ENCODE measurements around the gene SLC25A21.
"Not testable (repeated sequence)": the region's sequence is repeated elsewhere in the genome, so short reads cannot be mapped to it uniquely, and the experiment has no call there.

SLC25A21 gene

GRCh38 chr14:36915081-36915480, 257.3 kb downstream of the SLC25A21 start:
- no peak for DNase-seq
- Histone ChIP-seq H3K27me3 (replicated peaks; ENCODE audit: control insufficient read depth, insufficient read depth, low read length, poor library complexity, severe bottlenecking) (no peaks in the 10 kb centered on the region), H3K36me3 (ENCODE audit: control insufficient read depth, insufficient read depth, low read length) (no peaks in the 10 kb centered on the region), H3K27ac (ENCODE audit: insufficient read depth, low read length, poor library complexity, severe bottlenecking) (no peak overlapping the region), H3K9me3 (ENCODE audit: control insufficient read depth, low read length) (no peaks in the 10 kb centered on the region), H3K4me1 (ENCODE audit: control insufficient read depth, insufficient read depth, low read length, poor library complexity, severe bottlenecking) (no peaks in the 10 kb centered on the region), H3K4me3 (ENCODE audit: insufficient read depth, low read depth, low read length, poor library complexity, severe bottlenecking) (no peak overlapping the region)

DNA sequence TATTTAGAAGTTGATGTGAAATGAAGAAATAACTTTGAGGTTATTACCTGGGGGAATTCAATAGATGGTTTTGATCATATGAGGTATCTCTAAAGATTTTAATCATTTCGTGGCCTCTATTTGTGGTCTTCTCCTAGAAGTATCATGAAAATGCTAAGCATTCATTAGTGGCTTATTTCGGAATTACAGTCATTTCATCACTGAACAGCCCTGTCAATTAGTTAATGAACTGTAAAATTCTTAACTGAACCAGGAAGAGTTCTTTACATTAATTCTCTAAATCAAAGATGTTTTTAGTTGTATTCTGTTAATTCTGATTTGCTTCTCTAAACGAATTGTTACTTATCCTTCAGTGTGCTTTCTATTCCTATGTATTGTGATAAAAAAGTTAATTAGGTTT, 261.8 kb downstream of the SLC25A21 start:
- H3K36me3 ChIP-seq (ENCODE audit: control insufficient read depth, insufficient read depth, low read length), result no peaks in the 10 kb centered on the region
- H3K27ac ChIP-seq (ENCODE audit: insufficient read depth, low read length, poor library complexity, severe bottlenecking), result no peak overlapping the region
- no peaks in the 10 kb centered on the region for H3K9me3 ChIP-seq (ENCODE audit: control insufficient read depth, low read length)
- H3K27me3 ChIP-seq (replicated peaks; ENCODE audit: control insufficient read depth, insufficient read depth, low read length, poor library complexity, severe bottlenecking), result no peaks in the 10 kb centered on the region
- DNase-seq, result no peak
- no peaks in the 10 kb centered on the region for H3K4me1 ChIP-seq (ENCODE audit: control insufficient read depth, insufficient read depth, low read length, poor library complexity, severe bottlenecking)
- H3K4me3 ChIP-seq (ENCODE audit: insufficient read depth, low read depth, low read length, poor library complexity, severe bottlenecking), result no peak overlapping the region

- Histone ChIP-seq H3K4me3 (ENCODE audit: insufficient read depth, low read depth, low read length, poor library complexity, severe bottlenecking) (no peak overlapping the region), H3K27me3 (replicated peaks; ENCODE audit: control insufficient read depth, insufficient read depth, low read length, poor library complexity, severe bottlenecking) (no peaks in the 10 kb centered on the region), H3K27ac (ENCODE audit: insufficient read depth, low read length, poor library complexity, severe bottlenecking) (no peak overlapping the region), H3K9me3 (ENCODE audit: control insufficient read depth, low read length) (no peaks in the 10 kb centered on the region), H3K36me3 (ENCODE audit: control insufficient read depth, insufficient read depth, low read length) (no peaks in the 10 kb centered on the region), H3K4me1 (ENCODE audit: control insufficient read depth, insufficient read depth, low read length, poor library complexity, severe bottlenecking) (no peaks in the 10 kb centered on the region)
- no peak for DNase-seq
These were observed 267.0 kb downstream of the SLC25A21 start for GRCh38 chr14:36905272-36905888.

DNA sequence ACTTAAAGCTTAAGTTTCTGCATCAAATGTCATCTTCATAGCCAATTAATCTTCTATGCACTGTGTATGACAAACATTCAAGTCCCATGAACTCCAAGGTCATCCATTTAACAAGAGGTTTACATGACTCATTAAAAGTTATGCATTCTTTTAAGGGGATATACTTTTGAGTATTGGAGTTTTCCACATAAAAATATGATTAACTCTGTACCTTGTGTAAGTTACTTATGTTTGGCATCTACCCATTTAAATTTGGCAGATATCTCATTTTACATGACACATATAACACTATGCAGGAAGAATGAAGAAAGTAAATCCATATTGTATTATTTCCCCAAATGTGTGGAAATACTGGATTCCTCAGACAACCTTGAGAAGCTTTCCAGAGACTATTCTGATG, 270.5 kb downstream of the SLC25A21 start:
- Histone ChIP-seq H3K36me3 (ENCODE audit: control insufficient read depth, insufficient read depth, low read length) (no peaks in the 10 kb centered on the region), H3K4me3 (ENCODE audit: insufficient read depth, low read depth, low read length, poor library complexity, severe bottlenecking) (no peak overlapping the region)
- DNase-seq, result no peak

DNA sequence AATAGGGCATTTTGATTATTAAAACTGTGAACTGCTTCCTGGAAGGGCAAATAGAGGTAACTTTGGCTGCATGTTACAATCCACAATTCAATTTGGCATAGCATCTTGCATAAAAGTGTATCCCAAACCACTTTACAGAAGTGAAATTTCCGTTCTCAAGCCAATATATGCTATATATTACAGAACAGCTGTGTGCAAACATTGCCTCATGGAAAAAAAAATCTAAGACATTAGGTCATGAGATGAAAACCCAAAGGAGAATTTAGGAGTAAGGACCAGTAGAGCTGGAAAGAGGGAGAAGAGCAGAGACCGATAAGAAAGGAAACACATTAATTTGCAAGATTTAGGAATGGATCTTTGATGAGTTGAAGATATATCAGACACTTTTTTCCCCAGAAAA, 271.6 kb downstream of the SLC25A21 start:
- no peaks in the 10 kb centered on the region for H3K36me3 ChIP-seq (ENCODE audit: control insufficient read depth, insufficient read depth, low read length)
- no peaks in the 10 kb centered on the region for H3K9me3 ChIP-seq (ENCODE audit: control insufficient read depth, low read length)
- no peak overlapping the region for H3K27ac ChIP-seq (ENCODE audit: insufficient read depth, low read length, poor library complexity, severe bottlenecking)
- no peak for DNase-seq
- no peak overlapping the region for H3K4me3 ChIP-seq (ENCODE audit: insufficient read depth, low read depth, low read length, poor library complexity, severe bottlenecking)
- H3K27me3 ChIP-seq (replicated peaks; ENCODE audit: control insufficient read depth, insufficient read depth, low read length, poor library complexity, severe bottlenecking), result no peaks in the 10 kb centered on the region
- no peaks in the 10 kb centered on the region for H3K4me1 ChIP-seq (ENCODE audit: control insufficient read depth, insufficient read depth, low read length, poor library complexity, severe bottlenecking)

More for the DNA sequence above, 270.5 kb downstream of the SLC25A21 start:
- H3K9me3 ChIP-seq (ENCODE audit: control insufficient read depth, low read length), result no peaks in the 10 kb centered on the region
- H3K4me1 ChIP-seq (ENCODE audit: control insufficient read depth, insufficient read depth, low read length, poor library complexity, severe bottlenecking), result no peaks in the 10 kb centered on the region
- no peak overlapping the region for H3K27ac ChIP-seq (ENCODE audit: insufficient read depth, low read length, poor library complexity, severe bottlenecking)
- no peaks in the 10 kb centered on the region for H3K27me3 ChIP-seq (replicated peaks; ENCODE audit: control insufficient read depth, insufficient read depth, low read length, poor library complexity, severe bottlenecking)

- H3K4me3 ChIP-seq (ENCODE audit: insufficient read depth, low read depth, low read length, poor library complexity, severe bottlenecking); H3K27ac ChIP-seq (ENCODE audit: insufficient read depth, low read length, poor library complexity, severe bottlenecking); H3K4me1 ChIP-seq (ENCODE audit: control insufficient read depth, insufficient read depth, low read length, poor library complexity, severe bottlenecking); H3K9me3 ChIP-seq (ENCODE audit: control insufficient read depth, low read length); DNase-seq; H3K36me3 ChIP-seq (ENCODE audit: control insufficient read depth, insufficient read depth, low read length); H3K27me3 ChIP-seq (replicated peaks; ENCODE audit: control insufficient read depth, insufficient read depth, low read length, poor library complexity, severe bottlenecking): not testable (repeated sequence)
These were observed 276.1 kb downstream of the SLC25A21 start for GRCh38 chr14:36896300-36896699.

GRCh38 chr14:36884049-36884448, 288.4 kb downstream of the SLC25A21 start:
- no peaks in the 10 kb centered on the region for H3K4me1 ChIP-seq (ENCODE audit: control insufficient read depth, insufficient read depth, low read length, poor library complexity, severe bottlenecking)
- no peaks in the 10 kb centered on the region for H3K27me3 ChIP-seq (replicated peaks; ENCODE audit: control insufficient read depth, insufficient read depth, low read length, poor library complexity, severe bottlenecking)
- no peak overlapping the region for H3K27ac ChIP-seq (ENCODE audit: insufficient read depth, low read length, poor library complexity, severe bottlenecking)
- no peak for DNase-seq
- H3K4me3 ChIP-seq (ENCODE audit: insufficient read depth, low read depth, low read length, poor library complexity, severe bottlenecking), result no peak overlapping the region
- H3K9me3 ChIP-seq (ENCODE audit: control insufficient read depth, low read length), result no peaks in the 10 kb centered on the region
- no peaks in the 10 kb centered on the region for H3K36me3 ChIP-seq (ENCODE audit: control insufficient read depth, insufficient read depth, low read length)

DNA sequence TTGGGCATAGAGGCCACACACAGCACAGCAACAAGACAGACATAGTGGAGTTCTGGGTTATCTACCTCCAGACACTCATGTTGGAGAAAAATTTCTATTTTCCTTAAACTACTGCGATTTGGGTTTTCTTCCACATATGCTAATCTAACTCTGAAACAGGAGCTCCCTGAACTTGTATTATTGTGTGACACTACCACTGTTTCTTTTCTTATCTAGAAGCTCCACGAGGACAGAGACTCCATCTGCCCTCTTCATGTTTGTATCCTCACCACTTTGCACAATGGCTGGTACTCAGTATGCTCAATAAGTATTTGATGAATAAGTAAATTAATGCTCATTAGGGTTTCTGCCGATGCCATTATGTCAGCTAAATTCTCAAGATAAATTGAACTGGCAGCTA, 292.1 kb downstream of the SLC25A21 start:
- no peaks in the 10 kb centered on the region for H3K4me1 ChIP-seq (ENCODE audit: control insufficient read depth, insufficient read depth, low read length, poor library complexity, severe bottlenecking)
- no peak overlapping the region for H3K4me3 ChIP-seq (ENCODE audit: insufficient read depth, low read depth, low read length, poor library complexity, severe bottlenecking)
- no peaks in the 10 kb centered on the region for H3K9me3 ChIP-seq (ENCODE audit: control insufficient read depth, low read length)
- no peaks in the 10 kb centered on the region for H3K36me3 ChIP-seq (ENCODE audit: control insufficient read depth, insufficient read depth, low read length)
- no peaks in the 10 kb centered on the region for H3K27me3 ChIP-seq (replicated peaks; ENCODE audit: control insufficient read depth, insufficient read depth, low read length, poor library complexity, severe bottlenecking)
- no peak overlapping the region for H3K27ac ChIP-seq (ENCODE audit: insufficient read depth, low read length, poor library complexity, severe bottlenecking)
- no peak for DNase-seq

DNA sequence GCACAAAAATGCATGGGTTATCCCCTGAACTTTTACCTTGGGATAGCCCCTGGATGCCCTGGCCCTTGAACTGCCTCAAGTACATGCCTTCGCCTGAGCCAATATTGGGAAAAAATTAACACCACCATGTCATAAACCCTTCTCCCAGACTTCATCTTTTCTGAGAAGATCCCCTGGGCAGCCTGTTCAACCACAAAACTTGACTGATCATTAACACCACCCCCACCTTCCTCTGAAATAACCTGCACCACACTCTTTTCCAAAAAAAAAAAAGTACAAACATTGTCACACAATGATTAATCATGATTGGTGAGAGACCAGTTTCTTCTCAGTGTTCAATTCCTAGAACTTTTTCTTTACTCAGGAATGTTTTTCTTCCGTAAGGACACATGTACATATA, 292.8 kb downstream of the SLC25A21 start:
- Histone ChIP-seq H3K4me1 (ENCODE audit: control insufficient read depth, insufficient read depth, low read length, poor library complexity, severe bottlenecking) (no peaks in the 10 kb centered on the region), H3K36me3 (ENCODE audit: control insufficient read depth, insufficient read depth, low read length) (no peaks in the 10 kb centered on the region), H3K27ac (ENCODE audit: insufficient read depth, low read length, poor library complexity, severe bottlenecking) (no peak overlapping the region), H3K27me3 (replicated peaks; ENCODE audit: control insufficient read depth, insufficient read depth, low read length, poor library complexity, severe bottlenecking) (no peaks in the 10 kb centered on the region), H3K9me3 (ENCODE audit: control insufficient read depth, low read length) (no peaks in the 10 kb centered on the region), H3K4me3 (ENCODE audit: insufficient read depth, low read depth, low read length, poor library complexity, severe bottlenecking) (no peak overlapping the region)
- DNase-seq, result no peak

GRCh38 chr14:36874396-36875138, 297.8 kb downstream of the SLC25A21 start:
- DNase-seq, result no peak
- no peak overlapping the region for H3K4me3 ChIP-seq (ENCODE audit: insufficient read depth, low read depth, low read length, poor library complexity, severe bottlenecking)

More at GRCh38 chr14:36874396-36875138, 297.8 kb downstream of the SLC25A21 start:
- H3K4me1 ChIP-seq (ENCODE audit: control insufficient read depth, insufficient read depth, low read length, poor library complexity, severe bottlenecking), result no peaks in the 10 kb centered on the region
- H3K36me3 ChIP-seq (ENCODE audit: control insufficient read depth, insufficient read depth, low read length), result no peaks in the 10 kb centered on the region
- no peaks in the 10 kb centered on the region for H3K9me3 ChIP-seq (ENCODE audit: control insufficient read depth, low read length)
- H3K27me3 ChIP-seq (replicated peaks; ENCODE audit: control insufficient read depth, insufficient read depth, low read length, poor library complexity, severe bottlenecking), result no peaks in the 10 kb centered on the region
- H3K27ac ChIP-seq (ENCODE audit: insufficient read depth, low read length, poor library complexity, severe bottlenecking), result no peak overlapping the region

All from effector memory CD4-positive, alpha-beta T cell (primary cell).